ENCODE results near the gene SPARCL1. TPM values are rescaled to one million over a fixed set of nuclear protein-coding genes. Genes with fewer than 3 reads are reported as not detected.

The SPARCL1 gene
- total and polyA plus RNA-seq, 9 of the 15 experiments (the other 6 are each of a cell fraction or from before 2014, with no cell fraction given) = 0.03 to 0.71 (median 0.05) TPM; not detected in 3

- ChIA-PET CTCF (ENCODE audit: low intra/inter-chr PET ratio) (no interaction called here), POLR2A (interaction anchor here (1.4 kb wide), 1 partner anchor 11 kb away, joined by 4 read pairs; no protein-coding TSS in a partner anchor)
- BruUV-seq (replicated peaks) = no TSS peak
- Histone ChIP-seq H3K4me2 (ENCODE audit: insufficient read depth, low read length) (no peak overlapping the region), H2AFZ (ENCODE audit: low read depth, low read length) (no peak overlapping the region), H3K27ac (ENCODE audit: extremely low read depth, low read depth, low read length) (no peak overlapping the region), H3K9me3 (replicated peaks; ENCODE audit: control insufficient read depth, insufficient read depth, low read depth, low read length) (no peaks in the 10 kb centered on the region), H3K36me3 (ENCODE audit: control insufficient read depth, insufficient read depth, low read length) (no peaks in the 10 kb centered on the region), H3K4me1 (replicated peaks in 1 of 2; ENCODE audit: control insufficient read depth in 2 of 2, insufficient read depth in 2 of 2, low read length in 2 of 2) (no peaks in the 10 kb centered on the region; a peak in 1 of 5 replicates), H3K79me2 (ENCODE audit: control insufficient read depth, insufficient read depth, low read length) (no peaks in the 10 kb centered on the region), H3K4me3 (no peak overlapping the region), H4K20me1 (replicated peaks; ENCODE audit: control insufficient read depth, insufficient read depth, low read length) (no peaks in the 10 kb centered on the region), H3K9ac (ENCODE audit: insufficient read depth in 1 of 2, low read depth in 2 of 2, low read length in 2 of 2) (no peak overlapping the region), H3K9me1 (ENCODE audit: control insufficient read depth, insufficient read depth, low read length) (no peaks in the 10 kb centered on the region), H3K27me3 (ENCODE audit: control insufficient read depth in 2 of 2, insufficient read depth in 2 of 2, low read length in 2 of 2) (0 out of 5 replicates have a peak, but pooled peaks cover 0 to 3% of the 10 kb centered on the region in 2 experiments)
- no peak for TF ChIP-seq ZBTB33 (CRISPR knock-in tag; IDR thresholded peaks at IDR 0.05)
- TF ChIP-seq PHTF2 (CRISPR knock-in tag; IDR thresholded peaks at IDR 0.05) = no peak
- TF ChIP-seq REST (IDR thresholded peaks at IDR 0.05; ENCODE audit: borderline replicate concordance) = no peak
- no peak for TF ChIP-seq REST (CRISPR knock-in tag; IDR thresholded peaks at IDR 0.05; ENCODE audit: low read depth)
- TF ChIP-seq USF2 (CRISPR knock-in tag; IDR thresholded peaks at IDR 0.05) = no peak
- intact Hi-C loops (cut with micrococcal nuclease) = no loop called here
- no peak for DNase-seq (ENCODE audit: extremely low read depth in 1 of 4, low spot score in 3 of 4)
- ATAC-seq = no peak
- 0% methylated on average over 2 of the region's 2 CpGs for WGBS (ENCODE audit: insufficient coverage, low coverage, missing lambda C conversion rate)
- in situ Hi-C loops (cut with MboI) = no loop called here
- no peak for FAIRE-seq
These were observed 28.2 kb upstream of the SPARCL1 start for GRCh38 chr4:87557348-87557747.

Data from K562 (cell line).